ENCODE data around the gene PDE6B.

DNA sequence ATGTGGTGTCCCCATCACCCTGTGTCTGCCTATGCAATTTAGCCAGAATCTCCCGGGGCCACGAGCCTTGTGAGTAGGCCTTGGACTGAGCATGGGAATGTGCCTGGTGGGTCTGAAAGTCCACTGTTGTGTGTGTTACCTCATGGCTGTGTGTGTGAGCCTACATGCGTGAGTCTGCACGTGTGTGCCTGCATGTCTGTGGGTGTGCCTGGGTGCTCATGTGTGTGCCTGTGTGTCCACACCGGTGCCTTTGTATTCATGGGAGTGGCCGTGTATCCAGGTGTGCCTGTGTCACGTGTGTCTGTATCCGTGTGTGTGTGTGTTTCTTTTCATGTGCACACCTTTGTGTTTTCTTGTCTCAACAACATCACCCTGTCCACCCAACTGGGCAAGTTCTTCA, 34.5 kb downstream of the PDE6B start:
- TF ChIP-seq, protein P1, sequence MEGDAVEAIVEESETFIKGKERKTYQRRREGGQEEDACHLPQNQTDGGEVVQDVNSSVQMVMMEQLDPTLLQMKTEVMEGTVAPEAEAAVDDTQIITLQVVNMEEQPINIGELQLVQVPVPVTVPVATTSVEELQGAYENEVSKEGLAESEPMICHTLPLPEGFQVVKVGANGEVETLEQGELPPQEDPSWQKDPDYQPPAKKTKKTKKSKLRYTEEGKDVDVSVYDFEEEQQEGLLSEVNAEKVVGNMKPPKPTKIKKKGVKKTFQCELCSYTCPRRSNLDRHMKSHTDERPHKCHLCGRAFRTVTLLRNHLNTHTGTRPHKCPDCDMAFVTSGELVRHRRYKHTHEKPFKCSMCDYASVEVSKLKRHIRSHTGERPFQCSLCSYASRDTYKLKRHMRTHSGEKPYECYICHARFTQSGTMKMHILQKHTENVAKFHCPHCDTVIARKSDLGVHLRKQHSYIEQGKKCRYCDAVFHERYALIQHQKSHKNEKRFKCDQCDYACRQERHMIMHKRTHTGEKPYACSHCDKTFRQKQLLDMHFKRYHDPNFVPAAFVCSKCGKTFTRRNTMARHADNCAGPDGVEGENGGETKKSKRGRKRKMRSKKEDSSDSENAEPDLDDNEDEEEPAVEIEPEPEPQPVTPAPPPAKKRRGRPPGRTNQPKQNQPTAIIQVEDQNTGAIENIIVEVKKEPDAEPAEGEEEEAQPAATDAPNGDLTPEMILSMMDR (IDR thresholded peaks at IDR 0.05 in 4 of 5, conservative IDR thresholded peaks at IDR 0.05 in 1 of 5) = no peak
- TF ChIP-seq POLR2A (IDR thresholded peaks at IDR 0.05) = no peak

All from gastrocnemius medialis (tissue), 4 donors.